ENCODE results near the gene SSU72.
"Not testable (repeated sequence)": the region's sequence is repeated elsewhere in the genome, so short reads cannot be mapped to it uniquely, and the experiment has no call there.

SSU72 gene

DNA sequence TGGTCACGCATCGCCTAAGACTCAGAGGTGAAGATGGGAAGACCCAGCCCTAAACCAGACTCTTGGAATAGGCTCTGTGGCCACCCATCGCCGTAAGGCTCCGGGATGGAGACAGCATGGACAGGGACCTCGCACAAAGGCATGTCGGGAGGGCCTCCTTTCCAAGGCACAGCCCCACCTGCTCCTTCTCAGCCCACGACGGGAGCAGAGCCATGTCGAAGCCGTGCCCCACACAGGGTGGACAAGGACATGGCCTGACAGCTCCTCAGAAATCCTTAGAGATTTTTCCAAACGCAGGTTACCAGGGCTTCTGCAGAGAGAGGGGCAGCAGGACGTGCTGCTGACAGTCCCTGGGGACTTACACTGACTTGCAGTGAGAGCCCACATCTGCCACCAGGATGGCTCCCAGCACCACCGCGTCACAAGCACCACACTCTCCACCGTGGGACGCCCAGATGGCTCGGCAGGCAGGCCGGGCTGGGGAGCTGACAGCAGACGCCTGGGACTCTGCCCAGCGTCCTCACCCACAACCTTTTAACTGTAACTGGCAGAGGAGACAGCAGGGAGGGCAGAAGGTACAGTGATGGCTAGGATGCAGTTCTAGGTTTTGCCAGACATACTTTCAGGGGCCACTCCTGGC is 12.0 kb downstream of the SSU72 start:
- DNase-seq (ENCODE audit: low read depth, low spot score): no peak
- no peak overlapping the region for H3K27ac ChIP-seq

DNA sequence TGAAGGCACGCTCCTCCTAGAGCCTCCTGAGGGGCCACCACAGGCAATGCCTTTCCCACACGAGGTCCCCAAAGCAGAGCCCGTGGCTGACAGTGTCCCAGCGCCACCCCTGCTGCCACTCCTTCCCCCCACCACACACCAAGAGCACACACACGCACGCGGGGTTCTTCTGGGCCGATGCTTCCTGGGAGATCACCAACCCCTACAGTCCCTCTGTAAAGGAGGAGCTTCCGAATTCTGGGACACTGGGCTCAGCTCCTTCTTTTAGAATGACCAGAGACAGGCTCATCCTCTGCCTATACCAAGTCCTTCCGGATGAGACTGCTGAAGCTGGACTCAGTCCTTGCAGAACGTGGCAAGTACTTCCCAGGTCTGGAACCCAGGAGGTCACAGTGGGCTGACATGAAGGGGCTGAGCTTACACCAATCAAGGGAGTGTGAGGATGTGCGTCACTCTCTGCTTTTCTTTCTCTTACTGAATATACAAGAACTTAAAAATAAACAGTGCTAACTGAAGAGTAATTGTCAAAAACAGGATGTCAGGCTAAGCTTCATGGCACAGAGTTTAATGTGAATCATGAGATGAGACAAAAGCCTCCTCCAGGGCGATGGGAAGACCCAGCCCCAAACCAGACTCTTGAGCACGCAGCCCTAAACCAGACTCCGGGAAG is 12.7 kb downstream of the SSU72 start:
- DNase-seq (ENCODE audit: low read depth, low spot score): no peak
- no peak overlapping the region for H3K27ac ChIP-seq

DNA sequence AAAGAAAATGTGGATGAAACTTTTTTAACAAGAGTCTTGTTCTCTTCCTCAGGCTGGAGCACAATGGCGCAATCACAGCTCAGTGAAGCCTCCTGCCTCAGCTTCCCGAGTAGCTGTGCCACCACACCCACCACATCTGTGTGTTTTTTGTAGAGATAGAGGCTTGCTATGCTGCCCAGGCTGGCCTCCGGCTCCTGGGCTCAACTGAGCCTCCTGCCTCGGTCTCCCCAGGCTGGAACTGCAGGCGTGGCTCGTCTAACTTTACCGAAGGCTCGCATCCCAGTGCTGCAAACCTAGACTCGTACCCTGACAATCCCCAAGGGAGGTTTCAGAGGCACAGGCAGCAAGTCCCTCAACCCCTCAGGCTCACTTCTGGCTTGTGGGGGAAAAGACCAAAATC is 14.5 kb downstream of the SSU72 start:
- DNase-seq (ENCODE audit: low read depth, low spot score): no peak
- no peak overlapping the region for H3K27ac ChIP-seq

DNA sequence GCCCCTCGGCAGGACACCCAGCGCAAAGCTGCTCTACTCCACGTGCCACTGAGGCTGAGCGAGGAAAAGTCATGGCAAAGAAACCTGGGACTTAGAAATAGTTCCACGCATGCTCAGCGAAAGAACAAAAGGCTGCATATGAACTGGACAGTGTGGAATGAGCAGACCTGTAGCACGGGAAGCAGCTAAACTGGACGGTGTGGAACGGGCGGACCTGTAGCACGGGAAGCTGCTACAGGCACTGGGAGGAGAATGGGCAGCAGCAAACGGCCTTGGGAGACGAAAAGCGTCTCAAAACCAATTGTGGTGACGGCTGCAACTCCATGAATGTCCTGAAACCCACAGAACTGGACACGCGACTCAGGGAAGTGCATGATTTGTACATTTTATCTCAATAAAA is 15.6 kb downstream of the SSU72 start:
- H3K27ac ChIP-seq: no peak overlapping the region

DNA sequence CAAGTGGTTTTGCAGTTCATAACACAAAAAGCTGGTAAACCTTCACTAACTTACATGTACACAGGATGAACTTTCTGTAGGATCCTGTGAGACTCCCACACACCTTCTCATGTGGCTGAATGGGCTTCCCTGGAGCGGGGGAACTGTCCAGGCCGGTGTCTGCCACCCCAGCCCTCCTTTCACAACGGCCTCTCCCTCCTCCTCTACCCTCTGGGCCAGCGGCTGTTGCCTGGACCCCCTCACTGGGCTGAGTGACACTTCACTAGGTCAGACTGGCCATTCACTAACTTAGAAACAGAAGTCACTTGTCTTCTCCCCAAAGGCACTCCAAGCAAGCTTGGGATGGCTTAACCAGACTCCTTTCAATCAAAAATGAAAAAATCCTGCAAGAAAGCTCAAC is 16.1 kb downstream of the SSU72 start:
- no peak for DNase-seq (ENCODE audit: low read depth, low spot score)
- H3K27ac ChIP-seq: no peak overlapping the region

More for the DNA sequence above, 15.6 kb downstream of the SSU72 start:
- no peak for DNase-seq (ENCODE audit: low read depth, low spot score)

DNA sequence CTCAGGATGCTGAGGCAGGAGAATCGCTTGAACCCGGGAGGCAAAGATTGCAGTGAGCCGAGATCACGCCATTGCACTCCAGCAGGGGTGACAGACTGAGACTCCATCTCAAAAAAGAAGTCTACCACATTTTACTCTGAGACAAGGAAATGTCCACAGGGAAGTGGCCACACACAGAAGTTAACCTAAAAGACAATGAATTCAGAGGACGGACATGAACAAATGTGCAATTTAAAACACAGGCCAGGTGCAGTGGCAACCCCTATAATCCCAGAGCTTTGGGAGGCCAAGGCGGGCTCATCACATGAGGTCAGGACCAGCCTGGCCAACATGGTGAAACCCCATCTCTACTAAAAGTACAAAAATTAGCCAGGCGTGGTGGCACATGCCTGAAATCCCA is 17.0 kb downstream of the SSU72 start:
- DNase-seq (ENCODE audit: low read depth, low spot score); H3K27ac ChIP-seq: not testable (repeated sequence)

DNA sequence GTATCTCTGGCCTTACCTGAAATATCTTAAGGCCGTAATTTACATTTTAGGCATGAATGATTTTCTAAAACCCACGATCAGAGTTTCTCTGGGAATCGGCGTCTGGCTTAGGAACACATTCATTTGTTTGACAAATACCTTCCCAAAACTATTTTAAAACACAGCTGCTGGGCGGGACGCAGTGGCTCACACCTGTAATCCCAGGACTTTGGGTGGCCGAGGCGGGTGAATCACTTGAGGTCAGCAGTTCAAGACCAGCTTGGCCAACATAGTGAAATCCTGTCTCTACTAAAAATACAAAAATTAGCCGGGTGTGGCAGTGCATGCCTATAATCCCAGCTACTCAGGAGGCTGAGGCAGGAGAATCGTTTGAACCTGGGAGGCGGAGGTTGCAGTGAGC is 17.7 kb downstream of the SSU72 start:
- H3K27ac ChIP-seq; DNase-seq (ENCODE audit: low read depth, low spot score): not testable (repeated sequence)

DNA sequence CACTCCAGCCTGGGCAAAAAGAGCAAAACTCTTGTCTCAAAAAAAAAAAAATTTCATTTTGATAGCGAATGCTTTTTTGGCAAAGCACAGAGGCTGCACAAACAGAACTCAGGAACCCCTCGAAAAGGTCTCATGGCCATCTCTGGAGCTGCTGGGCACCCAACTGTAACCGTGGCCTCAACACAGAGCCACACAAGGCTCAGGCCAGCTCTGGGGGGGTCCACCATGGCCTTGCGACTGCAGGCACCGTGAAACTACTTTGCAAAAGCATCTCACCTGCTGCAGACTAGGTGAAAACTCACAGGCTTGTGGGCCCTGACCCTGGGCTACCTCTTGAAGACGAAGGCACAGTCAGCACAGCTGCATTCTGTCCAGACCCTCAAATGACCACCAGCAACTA is 18.2 kb downstream of the SSU72 start:
- no peak overlapping the region for H3K27ac ChIP-seq
- no peak for DNase-seq (ENCODE audit: low read depth, low spot score)

DNA sequence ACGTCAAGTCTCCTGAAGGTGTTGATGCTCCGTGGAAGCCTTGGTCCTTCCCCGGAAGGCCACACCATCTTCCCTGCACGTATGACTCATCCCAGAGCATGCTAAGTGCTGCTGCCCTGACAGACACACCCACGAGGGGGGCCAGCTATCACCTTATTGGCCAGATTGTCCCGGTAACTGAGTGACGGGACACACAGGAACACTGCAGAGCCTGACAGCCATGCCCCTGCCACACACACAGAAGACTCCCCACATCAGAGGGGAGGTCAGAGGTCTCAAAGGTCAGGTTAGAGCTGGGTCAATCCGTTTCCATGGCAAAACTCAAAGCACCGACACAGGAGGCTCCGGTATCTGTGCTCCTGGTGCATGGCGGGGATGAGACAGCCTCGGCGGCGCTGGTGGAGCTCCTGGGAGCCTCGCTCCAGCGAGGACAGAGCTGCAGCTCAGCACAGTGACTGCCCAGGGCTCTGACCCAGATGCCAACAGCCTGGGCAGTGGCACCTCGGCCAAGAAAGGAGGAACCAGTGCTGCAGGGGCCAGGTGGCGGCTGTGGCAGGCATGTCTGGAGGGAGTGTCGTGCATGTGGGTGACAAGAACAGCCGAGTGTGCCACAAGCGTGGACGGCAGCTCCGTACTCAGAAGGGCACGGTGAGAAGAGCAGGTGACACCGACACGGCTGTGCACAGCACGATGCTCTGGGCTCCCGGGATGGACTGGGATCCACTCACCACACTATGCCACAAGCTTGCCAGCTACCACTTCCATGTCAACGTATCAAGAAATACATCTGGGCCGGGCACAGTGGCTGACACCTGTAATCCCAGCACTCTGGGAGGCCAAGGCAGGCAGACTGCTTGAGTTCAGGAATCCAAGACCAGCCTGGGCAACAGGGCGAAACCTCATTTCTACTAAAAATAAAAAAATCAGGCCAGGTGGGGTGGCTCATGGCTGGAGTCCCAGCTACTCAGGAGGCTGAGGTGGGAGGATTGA is 19.4 kb downstream of the SSU72 start:
- H3K27ac ChIP-seq: no peak overlapping the region
- no peak for DNase-seq (ENCODE audit: low read depth, low spot score)

DNA sequence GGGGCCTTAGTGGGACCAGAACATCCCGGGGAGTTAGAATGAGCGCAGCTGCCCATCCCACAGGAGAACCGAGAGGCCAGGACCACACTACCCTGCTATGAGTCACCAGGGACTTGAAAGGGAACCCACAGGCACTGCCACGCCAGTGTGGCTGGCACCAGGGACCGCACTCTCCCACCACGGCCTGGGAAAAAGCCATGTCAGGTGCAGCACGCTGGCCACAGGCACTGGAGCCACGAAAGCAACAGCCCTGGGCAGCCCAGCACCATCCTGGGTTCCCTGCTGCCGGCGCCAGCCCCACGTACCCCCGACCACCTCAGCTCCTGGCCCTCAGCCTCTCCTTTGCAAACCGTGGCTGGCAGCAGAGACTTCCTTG is 20.1 kb downstream of the SSU72 start:
- no peak for DNase-seq (ENCODE audit: low read depth, low spot score)
- H3K27ac ChIP-seq: no peak overlapping the region

DNA sequence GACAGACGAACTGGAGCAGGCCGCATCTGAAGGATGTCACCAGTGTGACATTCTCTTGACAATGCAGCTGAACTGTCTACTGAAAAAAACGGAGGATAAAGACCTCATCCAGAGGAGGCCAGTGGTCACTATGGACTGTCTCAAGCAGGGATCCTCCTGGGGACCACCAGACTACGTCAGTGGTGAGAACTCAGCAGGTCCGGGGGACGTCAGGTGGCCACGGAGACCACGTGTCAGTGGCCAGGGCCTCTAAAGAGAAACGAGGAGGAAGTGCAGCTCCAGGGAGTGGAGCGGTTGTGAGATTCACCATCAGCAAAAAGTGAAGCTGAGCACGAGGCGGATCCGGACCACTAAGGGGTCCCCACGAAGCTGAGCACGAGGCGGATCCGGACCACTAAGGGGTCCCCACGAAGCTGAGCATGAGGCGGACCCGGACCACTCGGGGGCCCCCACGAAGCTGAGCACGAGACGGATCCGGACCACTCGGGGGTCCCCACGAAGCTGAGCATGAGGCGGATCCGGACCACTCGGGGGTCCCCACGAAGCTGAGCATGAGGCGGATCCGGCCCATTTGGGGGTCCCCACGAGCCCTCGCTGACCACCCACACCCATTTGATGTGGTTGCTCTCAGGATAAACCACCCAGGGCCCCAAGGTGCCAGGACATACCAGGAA is 20.7 kb downstream of the SSU72 start:
- H3K27ac ChIP-seq: no peak overlapping the region
- DNase-seq (ENCODE audit: low read depth, low spot score): no peak

DNA sequence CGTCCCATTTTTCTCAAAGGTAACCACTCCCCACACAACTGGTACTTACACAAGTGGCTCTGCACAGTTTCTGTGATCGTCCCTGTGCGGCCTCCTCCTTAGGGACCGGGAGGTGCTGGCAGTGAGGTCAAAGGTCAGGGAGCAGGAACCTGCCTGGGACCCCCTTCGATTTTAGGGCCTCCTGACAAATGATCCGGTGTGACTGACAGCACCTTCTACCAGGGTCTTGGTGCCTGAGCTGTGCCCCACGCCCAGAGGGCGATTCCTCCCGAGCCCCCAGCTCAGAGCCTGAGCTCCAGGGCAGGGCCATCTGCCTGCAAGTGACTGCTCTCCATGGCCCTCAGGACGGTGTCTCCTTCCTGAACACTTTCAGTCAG is 22.4 kb downstream of the SSU72 start:
- DNase-seq (ENCODE audit: low read depth, low spot score): no peak

DNA sequence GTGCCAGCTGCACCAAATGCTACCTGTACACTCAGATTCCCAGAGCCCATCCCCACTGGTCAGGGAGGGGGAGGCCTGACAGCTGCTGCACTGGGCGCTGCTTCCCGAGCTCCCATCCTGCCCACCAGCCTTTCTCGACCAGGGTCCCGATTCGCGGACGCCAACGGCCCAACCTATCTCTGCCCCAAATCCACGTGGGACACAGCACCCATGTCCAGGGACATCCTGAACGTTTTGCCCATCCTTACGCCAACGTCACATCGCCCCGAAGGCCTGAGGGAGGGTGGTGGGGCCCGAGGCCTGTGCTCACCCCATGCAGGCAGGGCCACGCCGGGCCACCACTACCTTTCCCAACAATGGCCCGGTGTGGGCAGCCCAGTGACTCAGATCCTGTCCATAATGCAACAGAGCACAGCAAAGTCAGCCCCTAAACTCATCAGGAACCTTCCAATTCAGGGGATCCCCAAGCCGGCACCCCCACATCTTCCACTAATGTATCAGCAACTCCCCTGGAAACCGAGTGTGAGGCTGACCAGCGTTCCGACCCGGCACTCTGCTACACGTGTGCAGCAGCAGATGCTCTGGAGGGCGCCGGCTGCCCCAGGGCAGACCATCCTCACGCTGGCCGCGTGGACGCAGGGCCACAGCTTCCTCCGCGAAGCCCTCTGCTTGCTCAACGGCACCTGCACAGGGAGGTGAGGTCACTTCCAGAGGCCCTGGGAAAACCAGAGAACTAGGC is 23.0 kb downstream of the SSU72 start:
- H3K27ac ChIP-seq: no peak overlapping the region

More for the DNA sequence above, 22.4 kb downstream of the SSU72 start:
- no peak overlapping the region for H3K27ac ChIP-seq

DNA sequence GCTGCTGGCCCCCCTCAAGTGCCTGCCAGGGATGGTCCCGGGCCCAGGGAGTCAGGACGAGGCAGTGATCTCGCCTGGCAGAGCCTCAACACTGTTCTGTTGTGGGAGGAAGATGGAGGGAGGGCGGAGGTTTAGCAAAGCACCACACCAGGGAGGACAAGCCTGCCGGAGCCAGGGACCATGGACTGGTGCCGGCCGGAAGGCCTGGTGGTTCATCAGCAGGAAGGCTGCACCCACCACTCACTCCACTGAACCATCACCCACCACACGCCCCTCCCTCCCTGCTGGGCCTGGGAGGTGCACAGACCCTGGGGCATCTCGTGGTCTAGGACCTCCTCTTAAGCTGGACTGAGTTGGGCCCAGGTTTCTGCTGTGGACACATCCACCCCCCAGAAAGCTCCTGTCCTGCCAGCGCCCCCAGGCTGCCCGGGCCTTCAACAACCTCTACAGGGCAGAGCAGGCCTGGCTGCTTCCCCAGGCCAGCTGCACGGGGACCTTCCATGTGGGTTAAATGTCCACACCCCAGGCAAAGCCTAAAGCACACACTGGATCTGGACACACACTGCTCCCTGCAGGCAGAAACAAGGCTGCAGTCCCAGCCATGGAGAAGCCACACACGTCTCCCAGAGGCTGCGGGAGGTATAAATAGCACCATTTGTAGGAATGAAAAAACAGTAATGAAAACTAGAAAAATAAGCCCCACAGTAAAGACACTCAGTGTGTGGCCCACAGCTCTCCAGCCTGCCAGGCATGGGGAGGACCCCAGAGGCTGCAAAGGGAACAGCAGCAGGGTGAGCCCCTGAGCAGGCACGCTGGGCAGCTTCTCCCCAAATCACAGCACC is 23.9 kb downstream of the SSU72 start:
- no peak for DNase-seq (ENCODE audit: low read depth, low spot score)
- H3K27ac ChIP-seq: no peak overlapping the region

More for the DNA sequence above, 23.0 kb downstream of the SSU72 start:
- no peak for DNase-seq (ENCODE audit: low read depth, low spot score)

DNA sequence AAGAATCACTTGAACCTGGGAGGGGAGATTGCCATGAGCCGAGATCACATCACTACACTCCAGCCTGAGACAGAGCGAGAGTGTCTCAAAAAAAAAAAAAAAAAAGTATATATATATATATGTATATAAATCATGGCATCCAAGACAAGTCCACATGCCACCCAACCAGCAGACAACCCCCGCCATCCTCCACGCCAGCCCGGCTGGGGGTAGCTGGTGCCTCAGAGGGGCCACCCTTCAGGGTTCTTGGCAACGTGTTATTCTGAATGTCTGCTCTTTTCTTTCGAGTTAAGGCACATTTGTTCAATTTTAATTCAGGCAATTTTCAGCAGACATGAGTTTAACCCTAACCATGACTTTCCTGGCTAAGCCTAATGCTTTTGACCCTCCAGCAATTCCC is 24.6 kb downstream of the SSU72 start:
- DNase-seq (ENCODE audit: low read depth, low spot score): no peak
- H3K27ac ChIP-seq: no peak overlapping the region

DNA sequence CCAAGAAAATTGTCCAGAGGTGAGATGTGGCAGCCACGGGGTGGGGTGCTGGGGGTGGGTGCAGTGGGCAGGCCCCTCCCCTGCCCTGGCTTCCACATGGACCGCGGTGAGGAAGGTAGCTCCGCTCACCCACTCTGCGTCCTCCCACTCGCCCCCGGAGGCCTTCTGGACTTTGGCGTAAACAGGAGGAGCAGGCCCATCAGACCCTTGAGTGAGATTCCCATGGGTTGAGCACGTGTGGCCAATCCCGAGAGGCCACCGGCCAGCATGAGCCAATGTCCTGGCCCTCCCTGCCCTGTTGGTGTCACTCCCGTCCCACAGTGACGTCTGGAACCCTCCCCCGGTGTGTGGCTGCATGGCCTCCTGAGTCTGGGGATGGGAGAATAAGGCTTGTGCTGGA is 26.1 kb downstream of the SSU72 start:
- no peak overlapping the region for H3K27ac ChIP-seq
- DNase-seq (ENCODE audit: low read depth, low spot score): no peak

DNA sequence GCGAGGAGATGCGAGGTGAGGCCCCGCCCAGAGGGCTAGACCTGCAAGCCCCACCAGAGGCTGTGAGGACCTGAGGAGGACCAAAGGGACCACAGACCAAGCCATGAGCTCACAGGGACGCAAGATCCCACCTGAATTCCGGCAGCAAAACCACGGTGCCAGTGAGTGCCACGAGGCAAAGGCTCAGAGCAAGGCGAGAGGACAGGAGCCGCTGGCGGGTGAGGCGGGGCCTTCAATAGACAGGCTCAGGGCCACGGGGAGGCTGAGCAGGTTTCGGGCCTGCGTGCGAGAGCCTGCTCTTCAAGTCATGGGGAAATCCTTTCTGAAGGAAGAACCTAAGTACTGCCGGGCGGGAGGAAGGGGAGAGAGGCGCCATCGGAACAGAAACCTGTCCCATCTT is 27.2 kb downstream of the SSU72 start:
- no peak overlapping the region for H3K27ac ChIP-seq
- no peak for DNase-seq (ENCODE audit: low read depth, low spot score)

DNA sequence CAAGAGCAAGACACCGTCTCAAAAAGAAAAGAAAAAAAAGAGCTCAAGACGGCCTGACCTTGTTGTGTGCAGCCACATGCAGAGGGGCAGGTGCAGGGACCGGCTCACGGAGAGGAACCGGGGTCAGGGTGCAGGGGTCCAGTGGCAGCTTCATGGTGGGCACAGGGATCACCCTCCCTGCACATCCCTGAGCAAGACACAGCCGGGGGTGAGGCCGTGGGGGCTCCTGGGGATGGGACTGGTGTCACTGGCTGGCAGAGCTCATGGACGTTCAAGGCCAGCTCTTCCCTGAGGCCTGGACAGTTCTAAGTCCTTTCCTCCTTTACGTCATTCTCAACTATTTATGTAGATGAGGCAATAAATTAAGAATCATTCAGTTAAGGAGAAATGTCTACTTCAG is 27.7 kb downstream of the SSU72 start:
- no peak overlapping the region for H3K27ac ChIP-seq
- DNase-seq (ENCODE audit: low read depth, low spot score): no peak

Data from epithelial cell of prostate (primary cell).